Measurements from ENCODE around the gene FAM53A.

Gene FAM53A, protein sequence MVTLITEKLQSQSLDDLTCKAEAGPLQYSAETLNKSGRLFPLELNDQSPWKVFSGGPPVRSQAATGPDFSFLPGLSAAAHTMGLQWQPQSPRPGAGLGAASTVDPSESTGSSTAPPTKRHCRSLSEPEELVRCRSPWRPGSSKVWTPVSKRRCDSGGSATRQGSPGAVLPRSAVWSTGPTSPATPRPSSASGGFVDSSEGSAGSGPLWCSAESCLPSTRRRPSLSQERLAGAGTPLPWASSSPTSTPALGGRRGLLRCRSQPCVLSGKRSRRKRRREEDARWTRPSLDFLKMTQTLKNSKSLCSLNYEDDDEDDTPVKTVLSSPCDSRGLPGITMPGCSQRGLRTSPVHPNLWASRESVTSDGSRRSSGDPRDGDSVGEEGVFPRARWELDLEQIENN

DNA sequence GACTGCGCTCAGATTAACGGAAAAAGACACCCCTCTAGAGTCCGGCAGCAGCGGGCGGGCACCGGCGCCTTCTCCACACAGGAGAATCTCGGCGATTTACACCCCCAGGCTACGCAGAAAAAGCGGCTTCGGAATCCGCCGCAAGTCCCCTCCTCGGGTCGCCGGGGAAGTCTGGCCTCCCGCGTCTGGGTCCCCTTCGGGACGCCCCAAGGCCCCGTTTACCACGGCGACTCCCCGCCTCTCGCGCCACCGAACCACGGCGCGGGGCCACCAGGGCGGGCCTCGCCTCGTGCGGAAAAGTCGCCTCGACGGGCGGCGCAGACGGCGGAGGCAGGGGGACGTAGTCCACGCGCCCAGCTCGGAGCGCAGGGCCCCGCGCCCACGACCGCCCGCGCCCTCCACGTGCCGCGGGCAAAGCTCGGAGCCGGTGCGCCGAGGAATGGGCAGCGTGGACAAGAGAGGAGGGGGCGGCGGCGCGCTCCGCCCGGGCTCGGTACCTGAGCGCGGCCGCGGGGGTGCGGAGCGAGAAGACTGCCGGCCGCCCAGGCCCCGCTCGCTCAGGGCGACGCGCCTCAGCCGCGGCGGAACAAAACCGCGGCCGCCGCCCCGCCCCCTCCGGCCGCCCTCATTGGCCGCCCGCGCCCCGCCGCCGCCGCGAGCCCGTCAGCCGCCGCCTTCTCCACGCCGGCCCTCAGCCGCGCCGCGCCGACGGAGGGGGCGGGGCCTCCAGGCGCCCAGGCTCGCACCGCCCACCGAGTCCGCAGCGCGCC lies at the start of gene FAM53A:
FAM53A (minus strand) TSS at position 578 of the 770 bp plus-strand sequence. CDS start 15,572 bp downstream, outside the sequence.
- ATAC-seq = peak; percentile 90 to 91

DNA sequence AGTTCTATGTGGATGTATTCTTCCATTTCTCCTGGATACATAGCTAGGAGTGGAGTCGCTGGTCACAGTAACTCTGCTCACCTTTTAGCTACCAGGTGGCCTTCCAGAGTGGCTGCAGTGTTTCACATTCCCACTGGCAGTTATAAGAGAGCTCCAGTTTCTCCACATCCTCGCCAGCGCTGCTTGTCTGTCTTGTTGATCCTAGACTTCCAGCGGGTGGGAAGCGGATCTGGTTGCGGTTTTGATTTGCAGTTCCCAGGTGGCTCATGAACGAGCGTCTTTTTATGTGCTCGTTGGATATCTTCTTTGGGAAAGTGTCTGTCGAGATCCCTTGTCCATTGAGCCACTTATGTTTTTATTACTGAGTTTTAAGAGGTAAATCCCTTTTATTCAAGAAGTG lies 48.8 kb upstream of the FAM53A start:
- ATAC-seq = no peak

DNA sequence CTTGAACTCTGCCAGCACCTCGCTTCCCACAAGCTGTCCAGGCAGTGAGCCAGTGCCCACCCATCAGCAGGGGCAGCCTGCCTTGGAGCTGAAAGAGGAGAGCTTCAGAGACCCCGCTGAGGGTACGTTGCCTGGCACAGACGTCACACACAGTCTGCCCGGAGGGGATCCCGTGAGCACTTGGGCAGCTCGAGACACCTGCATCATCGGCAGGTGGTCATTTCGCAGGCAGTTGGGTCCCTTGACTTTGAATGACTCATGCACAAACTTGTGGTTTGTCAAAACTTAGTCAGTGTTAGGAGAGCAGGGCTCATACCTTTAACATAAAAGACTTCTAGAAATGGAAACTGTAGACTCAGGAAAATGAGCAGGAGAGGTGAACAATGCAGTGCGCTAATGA lies 47.1 kb upstream of the FAM53A start:
- peak; percentile 69 to 80 for ATAC-seq

DNA sequence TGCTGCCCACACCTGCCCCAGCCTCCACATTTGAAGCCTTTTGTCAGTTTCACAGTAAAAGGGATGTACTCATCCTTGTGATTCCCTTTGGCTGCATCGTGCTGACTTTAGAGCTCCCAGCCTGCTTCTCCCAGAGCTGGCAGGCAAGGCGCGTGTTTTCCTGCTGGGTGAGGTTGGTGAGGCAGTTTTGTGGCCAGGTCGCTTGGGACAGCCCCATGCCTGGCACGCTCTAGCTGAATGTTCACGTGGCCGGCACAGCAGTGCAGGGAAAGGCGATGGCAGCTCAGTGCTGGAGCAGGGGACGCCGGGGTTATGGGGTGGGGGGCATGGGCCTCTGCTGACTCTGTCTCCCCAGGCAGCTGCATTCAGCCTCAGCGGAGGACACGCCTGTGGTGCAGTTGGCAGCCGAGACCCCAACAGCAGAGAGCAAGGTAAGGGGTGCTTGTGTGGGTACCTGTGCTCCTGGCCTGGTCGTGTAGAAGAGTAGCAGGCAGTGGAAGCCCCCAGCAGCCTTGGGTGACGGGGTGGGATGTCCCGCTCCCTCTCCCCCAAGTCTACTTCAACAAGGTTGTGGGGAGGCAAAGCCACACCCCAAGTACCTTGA lies 46.5 kb upstream of the FAM53A start:
- ATAC-seq = no peak

DNA sequence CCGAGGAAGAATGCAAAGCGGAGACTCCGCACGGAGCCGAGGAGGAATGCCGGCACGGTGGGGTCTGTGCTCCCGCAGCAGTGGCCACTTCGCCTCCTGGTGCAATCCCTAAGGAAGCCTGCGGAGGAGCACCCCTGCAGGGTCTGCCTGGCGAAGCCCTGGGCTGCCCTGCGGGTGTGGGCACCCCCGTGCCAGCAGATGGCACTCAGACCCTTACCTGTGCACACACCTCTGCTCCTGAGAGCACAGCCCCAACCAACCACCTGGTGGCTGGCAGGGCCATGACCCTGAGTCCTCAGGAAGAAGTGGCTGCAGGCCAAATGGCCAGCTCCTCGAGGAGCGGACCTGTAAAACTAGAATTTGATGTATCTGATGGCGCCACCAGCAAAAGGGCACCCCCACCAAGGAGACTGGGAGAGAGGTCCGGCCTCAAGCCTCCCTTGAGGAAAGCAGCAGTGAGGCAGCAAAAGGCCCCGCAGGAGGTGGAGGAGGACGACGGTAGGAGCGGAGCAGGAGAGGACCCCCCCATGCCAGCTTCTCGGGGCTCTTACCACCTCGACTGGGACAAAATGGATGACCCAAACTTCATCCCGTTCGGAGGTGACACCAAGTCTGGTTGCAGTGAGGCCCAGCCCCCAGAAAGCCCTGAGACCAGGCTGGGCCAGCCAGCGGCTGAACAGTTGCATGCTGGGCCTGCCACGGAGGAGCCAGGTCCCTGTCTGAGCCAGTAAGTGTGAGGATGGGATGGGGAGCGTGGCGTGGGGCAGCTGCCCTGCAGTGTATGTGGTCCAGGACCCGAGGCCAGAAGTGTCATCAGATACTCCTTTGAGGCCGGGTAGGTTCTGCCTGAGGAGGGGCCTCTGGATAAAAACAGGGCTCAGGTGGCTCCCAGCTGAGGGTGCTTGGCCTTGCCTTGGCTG lies 44.2 kb upstream of the FAM53A start:
- no peak for ATAC-seq

DNA sequence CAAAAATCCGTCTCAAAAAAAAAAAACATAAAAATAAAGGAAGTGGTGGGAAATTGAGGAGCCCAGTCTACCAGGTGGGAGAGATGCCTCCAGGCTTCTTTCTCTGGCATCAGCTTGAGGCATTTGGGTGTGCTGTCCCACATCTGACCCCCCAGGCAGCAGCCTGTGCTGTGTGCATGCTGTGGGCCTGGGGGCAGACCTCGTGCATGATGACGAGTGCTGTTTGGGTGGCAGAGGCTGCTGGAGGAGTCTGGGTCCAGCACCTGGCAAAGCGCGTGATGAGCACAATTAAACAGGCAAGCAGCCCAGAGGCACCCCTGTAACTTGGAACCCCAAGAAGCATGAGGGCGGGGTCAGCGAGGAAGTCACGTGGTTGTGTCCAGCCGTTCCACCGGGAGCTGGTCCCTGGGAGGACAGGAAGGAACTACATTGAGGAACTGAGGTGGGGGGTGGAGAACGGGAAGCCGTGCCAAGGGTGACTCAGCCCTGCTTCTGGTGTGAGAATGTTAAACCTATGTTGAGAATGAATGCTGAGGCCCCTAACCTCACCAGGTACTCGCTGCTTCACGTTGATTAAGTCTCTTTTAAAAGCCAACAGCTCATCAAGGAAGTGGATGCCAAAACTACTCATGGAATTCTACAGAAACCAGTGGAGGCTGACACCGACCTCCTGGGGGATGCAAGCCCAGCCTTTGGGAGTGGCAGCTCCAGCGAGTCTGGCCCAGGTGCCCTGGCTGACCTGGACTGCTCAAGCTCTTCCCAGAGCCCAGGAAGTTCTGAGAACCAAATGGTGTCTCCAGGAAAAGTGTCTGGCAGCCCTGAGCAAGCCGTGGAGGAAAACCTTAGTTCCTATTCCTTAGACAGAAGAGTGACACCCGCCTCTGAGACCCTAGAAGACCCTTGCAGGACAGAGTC lies 43.3 kb upstream of the FAM53A start:
- ATAC-seq = no peak

DNA sequence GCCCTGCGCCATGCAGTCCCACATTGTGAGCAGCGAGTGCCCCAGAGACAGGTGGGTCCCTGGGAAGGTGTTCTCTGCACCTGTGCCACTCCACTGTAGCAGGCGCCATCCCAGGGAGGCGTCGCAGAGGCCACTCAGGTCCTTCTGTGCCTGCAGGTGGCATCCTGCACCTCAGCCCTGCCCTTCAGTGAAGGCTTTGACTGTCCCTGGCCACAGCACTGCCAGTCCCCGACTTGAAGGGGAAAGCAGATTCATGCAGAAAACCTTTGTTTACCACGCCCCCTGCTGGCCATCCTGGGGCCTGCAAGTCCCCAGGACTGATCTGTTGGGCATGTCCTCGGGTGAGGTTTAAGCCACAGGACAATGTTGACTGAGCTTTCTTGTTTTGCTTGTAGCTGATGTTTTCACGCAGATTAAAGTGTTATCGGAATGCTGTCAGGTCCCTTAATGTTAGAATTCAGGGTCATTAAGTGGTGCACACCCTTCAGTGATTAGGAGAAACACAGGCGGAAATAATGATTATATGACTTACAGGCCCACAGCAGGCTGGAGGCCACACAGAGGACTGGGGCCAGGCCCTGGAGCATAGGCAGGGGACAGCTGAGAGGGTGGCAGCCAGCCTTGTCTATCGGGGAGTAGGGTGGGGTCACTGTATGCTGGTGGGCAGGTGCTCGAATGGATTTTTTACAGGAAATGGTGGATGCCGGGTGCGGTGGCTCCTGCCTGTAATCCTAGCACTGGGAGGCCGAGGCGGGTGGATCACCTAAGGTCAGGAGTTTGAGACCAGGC lies 42.2 kb upstream of the FAM53A start:
- peak; percentile 29 to 34 for ATAC-seq

DNA sequence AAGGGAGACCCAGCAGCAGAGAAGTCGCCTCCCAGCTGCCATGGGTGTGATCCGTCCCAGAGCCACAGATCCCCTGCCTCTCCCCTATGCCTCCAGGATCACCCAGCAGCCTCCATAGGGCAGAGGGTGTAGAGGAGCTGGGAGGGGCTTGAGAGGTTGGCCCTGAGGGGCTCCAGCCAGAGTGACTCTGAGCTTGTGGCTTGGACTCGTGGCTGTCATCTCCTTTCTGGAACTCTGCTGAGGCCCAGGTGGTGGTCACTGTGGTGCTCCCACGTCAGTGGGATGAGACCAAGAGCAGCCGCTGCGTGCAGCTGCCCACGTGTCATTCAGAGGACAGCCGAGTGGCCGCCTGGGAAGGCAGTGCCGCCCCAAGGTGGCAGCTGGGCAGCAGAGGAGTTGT lies 41.4 kb upstream of the FAM53A start:
- no peak for ATAC-seq

DNA sequence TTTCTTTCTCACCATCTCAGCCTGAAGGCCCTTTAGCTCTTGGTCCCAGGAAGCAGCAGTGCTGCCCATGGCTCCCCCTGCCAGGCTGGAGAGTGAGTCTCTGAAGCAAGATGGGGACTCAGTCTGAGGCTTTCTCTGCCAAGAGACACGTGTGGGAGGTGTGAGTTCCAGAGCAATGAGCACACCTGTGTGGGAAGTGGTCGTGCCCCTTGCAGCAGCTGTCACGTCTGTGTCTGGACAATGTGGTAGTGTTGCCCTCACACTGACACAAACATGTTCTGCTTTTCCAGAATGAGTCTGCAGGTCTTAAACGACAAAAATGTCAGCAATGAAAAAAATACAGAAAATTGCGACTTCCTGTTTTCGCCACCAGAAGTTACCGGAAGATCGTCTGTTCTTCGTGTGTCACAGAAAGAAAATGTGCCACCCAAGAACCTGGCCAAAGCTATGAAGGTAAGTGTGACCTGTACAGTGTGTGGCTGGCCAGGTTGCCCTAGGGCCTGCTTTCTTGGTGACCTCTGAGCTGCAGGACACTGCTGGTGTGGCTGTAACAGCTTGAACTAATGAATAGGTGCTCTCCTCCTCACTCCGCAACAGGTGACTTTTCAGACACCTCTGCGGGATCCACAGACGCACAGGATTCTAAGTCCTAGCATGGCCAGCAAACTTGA lies 39.2 kb upstream of the FAM53A start:
- ATAC-seq = peak; percentile 44 to 51

DNA sequence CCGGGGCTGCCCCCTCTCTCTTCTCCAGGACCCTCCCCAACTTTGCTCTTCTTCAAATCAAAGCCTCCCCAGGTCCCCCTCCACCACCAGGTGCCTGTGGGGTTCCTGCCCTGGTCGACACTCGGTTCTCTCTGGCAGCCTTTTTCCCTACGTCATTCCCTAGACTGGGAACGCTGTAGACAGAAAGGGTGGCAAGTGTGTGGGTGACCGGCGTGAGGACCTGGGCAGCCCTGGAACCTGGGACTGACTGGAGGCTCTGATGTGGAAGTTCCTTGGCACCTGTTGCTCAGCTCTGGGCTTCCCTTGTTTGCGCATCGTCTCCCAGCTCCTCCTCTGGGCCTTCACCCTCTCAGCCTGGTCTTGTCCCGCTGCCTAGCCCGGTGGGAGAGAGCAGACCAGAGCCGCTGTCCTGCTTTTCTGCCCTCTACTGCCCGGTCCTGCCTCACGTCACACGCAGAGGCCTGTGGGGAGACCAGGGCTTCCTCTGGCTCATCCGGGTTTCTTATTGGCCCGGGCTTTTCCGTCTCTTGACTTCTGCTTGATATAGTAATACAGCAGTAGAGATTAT lies 38.5 kb upstream of the FAM53A start:
- peak in 1 of 2 donors; percentile 0 for ATAC-seq

DNA sequence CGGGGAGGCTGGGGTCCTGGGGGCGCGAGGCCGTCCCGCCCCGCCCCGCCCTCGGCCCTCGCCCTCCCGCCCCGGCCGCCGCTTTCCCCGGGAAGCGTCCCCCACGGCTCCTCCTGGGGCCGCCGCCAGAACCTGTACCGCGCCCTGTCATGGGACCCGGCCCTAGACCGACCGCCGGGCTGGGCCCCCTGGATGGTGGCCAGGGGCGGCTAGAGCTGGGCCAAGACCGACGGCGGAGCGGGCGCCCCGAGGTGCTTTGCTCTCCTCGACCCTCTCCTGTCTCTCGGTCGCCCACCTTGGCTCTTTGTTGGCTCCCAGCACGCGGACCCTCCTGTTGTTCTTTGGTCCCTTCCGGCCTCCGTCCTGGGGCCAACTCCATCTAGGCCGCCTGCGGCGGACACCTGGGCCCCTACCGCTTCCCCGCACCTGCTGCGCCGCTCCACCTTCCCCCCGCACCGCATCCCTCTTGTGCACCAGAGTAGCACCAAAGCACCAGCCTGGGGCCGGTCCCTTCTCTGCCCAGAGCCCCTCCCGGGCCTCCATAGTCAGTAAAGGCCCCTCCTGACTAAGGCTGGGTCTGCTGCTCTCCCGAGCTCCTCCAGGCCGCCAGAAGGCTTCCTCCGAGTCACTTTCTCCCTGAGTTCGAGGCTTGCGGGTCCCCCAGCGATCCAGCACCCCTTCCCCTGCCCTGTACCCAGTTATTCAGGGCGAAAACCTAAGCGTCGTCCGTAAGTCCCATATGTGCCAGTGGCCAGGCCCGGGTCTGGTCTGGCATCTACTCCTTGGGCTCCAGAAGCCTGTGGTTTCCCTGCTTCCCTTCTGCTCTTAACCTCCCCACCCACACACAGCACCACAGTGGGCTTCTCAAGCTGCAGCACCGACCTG lies 37.8 kb upstream of the FAM53A start:
- ATAC-seq = no peak

DNA sequence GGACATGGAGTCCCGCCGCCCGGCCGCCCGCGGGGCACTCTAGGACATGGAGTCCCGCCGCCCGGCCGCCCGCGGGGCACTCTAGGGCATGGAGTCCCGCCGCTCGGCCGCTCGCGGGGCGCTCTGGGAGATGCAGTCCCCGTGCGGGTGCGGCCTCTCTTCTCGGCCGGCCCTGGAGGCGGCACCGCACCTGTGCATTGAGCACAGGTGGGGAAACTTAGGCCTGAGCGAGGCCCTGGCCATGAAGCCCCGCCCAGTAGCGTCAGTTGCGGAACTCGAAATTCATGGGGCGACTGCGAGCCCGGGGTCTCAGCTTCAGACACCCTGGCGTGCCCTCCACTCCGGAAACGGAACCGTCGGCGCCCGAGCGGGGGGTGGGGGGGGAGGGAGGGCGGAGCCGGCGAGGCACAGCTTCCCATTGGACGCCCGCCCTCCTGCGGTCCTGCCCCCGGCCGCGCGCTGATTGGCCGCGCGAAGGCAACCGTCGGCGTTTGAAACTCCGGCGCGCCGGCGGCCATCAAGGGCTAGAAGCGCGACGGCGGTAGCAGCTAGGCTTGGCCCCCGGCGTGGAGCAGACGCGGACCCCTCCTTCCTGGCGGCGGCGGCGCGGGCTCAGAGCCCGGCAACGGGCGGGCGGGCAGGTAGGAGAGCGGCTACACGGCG lies 37.0 kb upstream of the FAM53A start, which contains the start of the genes TACC3 and TMEM129:
TACC3 (plus strand) TSS at position 519 of the 663 bp plus-strand sequence. CDS start 1,901 bp downstream, outside the sequence.
TMEM129 (minus strand) TSS at position 321 of the 663 bp plus-strand sequence. CDS start 486 bp downstream, outside the sequence.
- ATAC-seq = peak; percentile 88 to 90

DNA sequence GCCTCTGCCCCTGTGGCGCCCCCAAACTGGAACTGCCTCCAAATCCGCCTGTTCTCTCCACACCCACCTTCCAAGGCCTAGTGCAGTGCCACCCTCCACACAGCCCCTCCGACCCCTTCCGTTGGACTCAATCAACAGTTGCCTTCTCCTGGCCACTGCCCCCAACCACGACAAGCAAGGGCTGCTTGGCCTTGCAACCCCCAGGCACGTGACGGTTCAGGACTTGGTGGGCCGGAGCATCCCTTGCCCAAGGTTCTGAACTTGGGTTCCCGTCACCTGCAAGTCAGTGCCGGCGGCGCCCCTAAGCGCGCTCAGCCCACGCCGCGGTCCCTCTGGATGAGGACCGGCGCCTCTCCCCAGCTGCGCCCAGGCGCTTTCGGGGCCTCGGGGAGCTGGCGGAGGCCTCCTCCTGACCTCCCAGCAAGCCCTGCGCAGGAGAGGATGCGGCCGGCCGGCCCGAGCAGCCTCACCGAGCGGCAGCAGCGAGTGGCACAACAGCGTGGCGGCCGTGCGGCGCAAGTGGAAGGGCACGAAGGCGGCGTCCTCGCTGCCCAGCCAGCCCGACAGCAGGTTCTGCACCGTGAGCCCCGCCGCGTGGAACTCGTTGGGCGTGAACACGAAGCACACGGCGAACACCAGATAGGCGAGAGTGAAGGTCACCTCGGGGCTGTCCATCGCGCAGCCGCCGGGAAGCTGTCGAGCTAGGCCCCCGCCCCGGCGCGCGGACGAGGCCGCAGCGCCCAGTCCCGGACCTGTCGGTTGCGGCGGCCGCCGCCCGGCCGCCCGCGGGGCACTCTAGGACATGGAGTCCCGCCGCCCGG lies 36.3 kb upstream of the FAM53A start:
- ATAC-seq = peak in 1 of 2 donors; percentile 4

DNA sequence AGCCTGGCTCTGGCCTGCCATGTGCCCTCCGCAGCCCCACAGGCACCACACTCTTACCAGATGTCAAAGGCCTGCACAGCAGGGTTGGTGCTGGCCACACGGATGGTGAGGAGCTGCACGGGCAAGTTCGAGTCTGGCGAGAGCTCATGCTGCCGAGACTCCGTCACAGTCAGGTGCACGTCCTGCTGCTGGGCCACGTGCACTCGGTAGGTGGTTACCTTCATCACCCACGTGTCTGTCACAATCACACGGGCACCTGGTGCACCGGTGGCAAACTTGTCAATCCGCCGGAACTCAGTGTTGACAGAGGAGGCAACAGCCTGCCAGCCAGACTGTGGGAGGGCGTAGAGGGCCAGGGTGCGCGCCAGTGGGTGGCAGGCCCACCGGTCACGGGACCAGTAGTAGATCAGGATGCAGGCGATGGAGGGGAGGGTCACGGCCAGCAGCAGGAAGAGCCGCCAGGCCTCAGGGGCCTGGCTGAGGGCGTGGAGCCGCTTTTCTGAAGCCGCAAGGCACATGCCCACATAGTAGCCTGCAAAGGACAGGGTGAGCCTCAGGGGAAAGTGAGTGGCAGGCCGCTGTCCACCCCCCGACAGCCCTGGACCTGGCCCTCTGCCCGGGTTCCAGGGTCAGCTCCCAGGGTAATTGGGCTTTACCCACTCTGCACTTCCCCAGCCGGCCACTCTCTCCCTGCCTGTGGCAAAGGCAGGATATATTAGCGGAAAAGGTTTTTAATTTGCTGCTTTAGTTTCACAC lies 34.2 kb upstream of the FAM53A start:
- no peak for ATAC-seq
